GM12864 (cell line): Measurements from ENCODE around the gene ASIC4.

Experiments
- DNase-seq: peaks from one replicate; pipeline ENCODE4 v3.0.0-alpha.2; 2011; ENCODE audit warnings: low read depth
- H3K4me3 ChIP-seq: 2 replicates; pipeline ENCODE4 v1.5.1; 2011; ENCODE audit warnings: mild to moderate bottlenecking, low read depth, low read length, control low read depth
- TF ChIP-seq, protein P1 (sequence below): IDR thresholded peaks from 2 replicates; pipeline ENCODE4 v1.5.1; 2011; ENCODE audit warnings: low read depth, mild to moderate bottlenecking, moderate library complexity, low read length, control low read depth, inconsistent platforms; ENCODE audit errors: missing control alignments

The ASIC4 gene

DNA sequence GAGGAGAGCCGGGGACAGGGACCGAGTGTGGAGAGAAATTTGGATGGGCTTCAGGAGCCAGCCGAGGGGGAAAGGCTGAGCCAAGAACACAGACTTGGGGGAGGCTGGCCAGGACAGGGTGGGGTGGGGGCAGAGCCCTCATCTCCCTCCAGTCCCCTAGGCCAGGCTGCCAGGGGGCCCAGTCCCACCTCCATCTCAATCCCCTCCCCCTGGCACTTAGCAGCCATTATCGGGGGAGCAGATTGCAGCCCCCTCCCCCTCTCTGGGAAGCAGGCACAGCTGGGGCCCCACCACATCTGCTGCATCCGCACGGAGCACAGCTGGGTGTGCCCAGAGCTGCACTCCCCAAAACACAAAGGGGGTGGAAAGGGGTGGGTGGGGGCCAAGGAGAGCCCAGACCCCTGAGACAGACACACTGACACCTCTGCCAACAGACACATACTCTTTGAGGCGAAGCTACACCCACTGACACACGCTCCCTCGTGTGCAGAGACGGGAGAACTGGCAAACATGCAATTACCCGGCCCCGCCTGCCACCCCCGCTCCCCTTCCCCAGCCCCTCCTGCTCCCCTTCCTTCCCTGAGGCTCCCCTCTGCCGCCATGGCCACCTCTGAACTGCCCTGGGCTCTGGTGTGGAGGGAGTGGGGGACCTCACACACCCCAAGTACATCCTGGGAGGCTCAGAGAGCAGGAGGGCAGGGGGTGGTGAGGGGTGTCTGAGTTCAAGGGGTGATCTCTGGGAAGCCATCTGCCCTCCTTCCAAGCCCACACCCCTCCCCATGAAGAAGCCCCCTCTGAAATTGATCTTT, 5.1 kb upstream of the ASIC4 start:
- DNase-seq = no peak
- TF ChIP-seq, protein P1, sequence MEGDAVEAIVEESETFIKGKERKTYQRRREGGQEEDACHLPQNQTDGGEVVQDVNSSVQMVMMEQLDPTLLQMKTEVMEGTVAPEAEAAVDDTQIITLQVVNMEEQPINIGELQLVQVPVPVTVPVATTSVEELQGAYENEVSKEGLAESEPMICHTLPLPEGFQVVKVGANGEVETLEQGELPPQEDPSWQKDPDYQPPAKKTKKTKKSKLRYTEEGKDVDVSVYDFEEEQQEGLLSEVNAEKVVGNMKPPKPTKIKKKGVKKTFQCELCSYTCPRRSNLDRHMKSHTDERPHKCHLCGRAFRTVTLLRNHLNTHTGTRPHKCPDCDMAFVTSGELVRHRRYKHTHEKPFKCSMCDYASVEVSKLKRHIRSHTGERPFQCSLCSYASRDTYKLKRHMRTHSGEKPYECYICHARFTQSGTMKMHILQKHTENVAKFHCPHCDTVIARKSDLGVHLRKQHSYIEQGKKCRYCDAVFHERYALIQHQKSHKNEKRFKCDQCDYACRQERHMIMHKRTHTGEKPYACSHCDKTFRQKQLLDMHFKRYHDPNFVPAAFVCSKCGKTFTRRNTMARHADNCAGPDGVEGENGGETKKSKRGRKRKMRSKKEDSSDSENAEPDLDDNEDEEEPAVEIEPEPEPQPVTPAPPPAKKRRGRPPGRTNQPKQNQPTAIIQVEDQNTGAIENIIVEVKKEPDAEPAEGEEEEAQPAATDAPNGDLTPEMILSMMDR = no peak
- H3K4me3 ChIP-seq = no peak overlapping the region

DNA sequence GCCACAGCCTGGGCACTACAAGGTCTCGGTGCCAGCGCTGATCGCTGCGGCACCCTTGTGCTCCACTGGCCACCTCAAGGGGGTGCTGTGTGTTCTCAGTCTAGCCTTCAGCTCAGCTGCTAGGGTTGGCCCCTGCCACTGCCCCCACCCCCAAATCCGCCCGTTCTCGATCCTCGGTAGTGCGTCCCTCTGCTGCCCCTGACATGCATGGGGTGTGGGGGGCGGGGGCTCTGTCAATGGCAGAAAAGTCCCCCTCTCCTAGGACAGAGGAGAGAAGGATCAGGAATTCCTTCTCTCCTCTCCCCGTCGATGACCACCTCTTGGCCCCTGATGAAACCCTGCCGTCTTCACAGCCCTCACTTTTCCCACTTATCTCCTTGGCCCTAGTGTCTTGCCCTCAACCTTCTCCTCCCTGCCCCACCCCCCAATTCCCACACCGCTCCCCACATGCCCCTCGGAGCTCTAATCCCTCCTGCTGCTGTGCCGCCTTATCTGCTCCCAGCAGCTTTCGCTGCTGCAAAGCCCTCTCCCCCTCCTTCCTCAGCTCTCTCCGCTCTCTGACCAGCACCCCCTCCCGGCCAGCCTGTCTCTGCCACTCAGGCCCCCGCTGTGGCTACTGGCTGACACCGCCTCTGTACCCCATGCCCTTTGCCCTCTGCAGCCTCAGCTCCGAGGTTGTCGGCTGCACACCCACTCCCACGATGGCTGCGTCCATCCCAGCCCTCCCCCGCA, 4.3 kb upstream of the ASIC4 start:
- no peak overlapping the region for H3K4me3 ChIP-seq
- DNase-seq = no peak
- TF ChIP-seq, protein P1 = peak; percentile 79

DNA sequence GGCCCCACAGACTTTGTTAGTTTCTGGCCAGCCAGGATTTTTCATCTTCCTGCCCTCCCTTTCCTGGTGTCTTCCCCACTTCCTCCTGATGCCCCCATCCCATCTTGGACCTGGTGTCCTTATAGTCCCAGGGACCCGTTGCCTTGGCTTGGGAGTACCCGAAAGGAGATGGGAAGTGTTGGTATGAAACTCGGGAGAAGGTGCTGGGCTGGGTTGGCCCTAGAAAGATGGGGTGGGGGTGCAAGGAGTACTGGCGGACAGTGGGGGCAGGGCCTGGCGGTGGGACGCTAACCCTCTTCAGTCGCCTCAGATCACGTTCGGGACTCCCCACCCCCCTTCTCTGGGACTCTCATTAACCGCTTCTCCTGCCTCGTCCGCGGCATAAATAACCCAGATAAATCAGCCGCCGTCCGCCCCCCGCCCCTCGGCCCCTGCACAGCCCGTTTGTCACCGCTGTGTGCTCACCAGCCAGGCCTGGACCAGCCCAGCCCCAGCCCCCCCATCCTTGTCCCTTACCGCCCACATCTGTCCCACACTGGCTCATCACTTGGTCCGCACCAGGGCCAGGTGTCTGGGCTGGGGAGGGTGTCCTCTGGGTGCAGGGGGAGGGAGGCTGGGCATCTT, 3.7 kb upstream of the ASIC4 start:
- TF ChIP-seq, protein P1 = no peak
- no peak for DNase-seq
- no peak overlapping the region for H3K4me3 ChIP-seq

DNA sequence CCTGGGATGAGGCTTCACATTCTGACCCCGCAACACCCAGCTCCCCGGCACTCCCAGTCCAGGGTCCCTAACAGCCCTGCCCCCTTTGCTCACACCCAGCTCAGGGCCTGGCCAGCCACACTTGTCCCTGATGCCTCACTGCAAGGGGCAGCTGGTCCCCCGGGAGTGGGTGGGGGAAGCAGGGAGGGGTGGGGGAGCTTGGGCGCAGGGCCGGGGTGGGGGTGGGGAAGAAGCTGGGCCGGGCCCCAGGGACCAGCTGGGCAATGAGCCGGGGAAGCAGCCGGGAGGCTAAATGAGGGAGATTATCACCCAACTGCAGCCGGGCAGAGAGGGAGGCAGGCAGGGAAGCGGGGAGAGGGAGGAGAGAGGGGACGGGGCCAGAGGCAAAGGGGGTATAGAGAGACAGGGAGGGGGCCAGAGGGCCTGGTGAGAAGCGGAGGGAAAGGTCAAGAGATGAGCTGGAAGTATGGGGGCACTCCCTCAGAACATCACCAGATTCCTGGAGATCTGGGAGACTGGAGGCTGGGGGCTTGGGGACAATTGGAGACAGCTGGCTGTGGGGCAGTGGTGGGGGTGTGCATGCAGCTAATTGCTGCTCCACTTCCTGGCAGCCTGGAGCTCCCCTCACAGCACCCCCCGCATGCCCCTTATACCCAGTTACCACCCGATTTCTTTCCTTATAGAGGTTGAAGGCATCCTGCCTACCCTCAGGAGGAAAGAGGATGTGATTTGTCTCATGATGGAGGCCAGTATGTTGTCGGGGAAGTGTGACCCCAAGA, 2.5 kb upstream of the ASIC4 start:
- TF ChIP-seq, protein P1 = no peak
- DNase-seq = no peak
- no peak overlapping the region for H3K4me3 ChIP-seq

DNA sequence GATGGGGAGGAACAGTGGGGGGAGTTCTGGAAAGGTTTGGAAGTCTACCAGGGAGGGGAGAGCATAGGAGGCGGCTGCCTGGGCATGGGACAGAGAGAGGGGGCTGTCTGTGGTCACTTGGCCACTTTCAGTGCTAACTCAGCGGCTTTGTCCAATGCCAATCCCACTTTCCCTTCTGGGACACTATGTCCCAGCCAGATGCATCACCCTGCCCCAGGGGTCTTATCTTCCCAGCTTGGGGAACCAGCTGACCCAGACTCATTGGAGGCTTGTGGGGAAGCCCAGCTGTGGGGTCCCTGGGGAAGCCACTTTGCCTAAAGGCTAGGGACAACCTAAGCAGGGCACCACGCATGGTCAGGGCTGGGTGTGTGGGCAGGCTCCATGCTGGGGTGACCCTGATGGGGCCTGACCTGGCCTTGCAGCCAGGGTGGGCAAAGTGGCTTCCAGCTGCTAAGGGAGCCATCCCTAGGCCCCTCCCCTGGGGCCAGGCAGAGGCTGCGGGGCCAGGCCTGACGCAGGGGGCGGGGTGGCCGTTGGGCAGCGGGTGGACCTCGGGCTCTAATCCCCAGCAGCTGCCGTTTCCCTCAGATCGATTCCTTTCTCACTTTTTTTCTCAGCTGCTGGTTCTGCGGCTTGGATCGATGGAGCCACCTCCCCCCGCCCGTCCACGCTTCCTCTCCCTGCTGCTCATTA, 1.6 kb upstream of the ASIC4 start:
- H3K4me3 ChIP-seq = no peak overlapping the region
- TF ChIP-seq, protein P1 = no peak
- no peak for DNase-seq

DNA sequence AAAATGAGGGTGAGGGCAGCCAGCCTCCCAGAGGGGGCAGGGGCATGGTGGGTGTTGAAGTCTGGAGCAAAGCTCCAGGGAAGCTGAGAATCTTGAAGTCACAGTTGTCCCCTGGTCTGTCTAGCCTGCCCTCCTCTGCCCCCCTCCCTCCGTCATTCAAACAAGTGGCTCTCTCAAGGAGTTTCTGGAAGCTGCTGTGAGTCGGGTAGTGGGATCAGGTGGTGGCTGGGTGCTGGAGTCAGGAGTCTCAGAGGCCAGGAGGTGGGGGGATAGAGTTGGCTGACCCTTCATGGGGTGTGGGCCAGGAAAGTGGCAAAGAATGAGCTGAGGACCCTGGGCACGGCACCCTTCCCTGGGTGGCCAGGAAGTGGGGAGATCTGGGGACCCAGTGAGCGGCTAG, 495 bp upstream of the ASIC4 start:
- H3K4me3 ChIP-seq = no peak overlapping the region
- DNase-seq = no peak
- TF ChIP-seq, protein P1 = no peak
